HepG2 (cell line): ENCODE data around the gene ATG9A. TPM values are rescaled to one million over a fixed set of nuclear protein-coding genes. Genes with fewer than 3 reads are reported as not detected.

ENCODE experiments used
- GTF2F1 ChIP-seq: fragments of 150-350 bp; IDR thresholded peaks from 2 replicates; pipeline ENCODE4 v1.6.1; 2014; ENCODE audit warnings: low read length
- KAT8 ChIP-seq: IDR thresholded peaks from 2 replicates; pipeline ENCODE4 v1.6.1; 2016; ENCODE audit warnings: missing genetic modification reagents, missing compliant biosample characterization
- MIER2 ChIP-seq: IDR thresholded peaks from 2 replicates; pipeline ENCODE4 v1.6.1; 2016; ENCODE audit warnings: missing biosample characterization, missing genetic modification reagents
- MLLT10 ChIP-seq: sonication (generic); formaldehyde crosslinking; IDR thresholded peaks from 2 replicates; pipeline ENCODE4 v1.4.0; 2020; ENCODE audit warnings: missing genetic modification reagents
- NKX3-1 ChIP-seq: sonication (generic); formaldehyde crosslinking; IDR thresholded peaks from 2 replicates; pipeline ENCODE4 v1.5.0; 2020; ENCODE audit warnings: missing genetic modification reagents
- POGZ ChIP-seq: sonication (generic); formaldehyde crosslinking; IDR thresholded peaks from 2 replicates; pipeline ENCODE4 v1.4.0; 2020; ENCODE audit warnings: mild to moderate bottlenecking, missing genetic modification reagents
- REXO4 ChIP-seq: sonication (generic); formaldehyde crosslinking; IDR thresholded peaks from 2 replicates; pipeline ENCODE4 v1.8.0; 2022; ENCODE audit warnings: missing genetic modification reagents, mild to moderate bottlenecking, borderline replicate concordance
- TAF15 ChIP-seq: fragments of 200-400 bp; formaldehyde crosslinking; IDR thresholded peaks from one replicate; pipeline ENCODE4 v1.6.1; 2018; ENCODE audit warnings: mild to moderate bottlenecking, low read depth, low read length; ENCODE audit not compliant: poor library complexity, severe bottlenecking
- ZBTB1 ChIP-seq: sonication (generic); formaldehyde crosslinking; IDR thresholded peaks from 2 replicates; pipeline ENCODE4 v1.4.0; 2020; ENCODE audit warnings: missing genetic modification reagents, borderline replicate concordance
- ZKSCAN8 ChIP-seq: IDR thresholded peaks from 2 replicates; pipeline ENCODE4 v1.6.1; 2016; ENCODE audit warnings: borderline replicate concordance, missing genetic modification reagents, missing compliant biosample characterization
- ZNF20 ChIP-seq: sonication (generic); formaldehyde crosslinking; IDR thresholded peaks from 2 replicates; pipeline ENCODE4 v1.4.0; 2020; ENCODE audit warnings: mild to moderate bottlenecking, moderate library complexity, missing genetic modification reagents
- ZNF230 ChIP-seq: sonication (generic); formaldehyde crosslinking; IDR thresholded peaks from 2 replicates; pipeline ENCODE4 v1.4.0; 2020; ENCODE audit warnings: mild to moderate bottlenecking, missing genetic modification reagents
- ZNF432 ChIP-seq: sonication (generic); formaldehyde crosslinking; IDR thresholded peaks from 2 replicates; pipeline ENCODE4 v1.5.0; 2020; ENCODE audit warnings: missing genetic modification reagents, mild to moderate bottlenecking, borderline replicate concordance
- ZNF441 ChIP-seq: sonication (generic); formaldehyde crosslinking; IDR thresholded peaks from 2 replicates; pipeline ENCODE4 v1.7.0; 2021; ENCODE audit warnings: missing genetic modification reagents, borderline replicate concordance
- ZNF530 ChIP-seq: sonication (generic); formaldehyde crosslinking; IDR thresholded peaks from 2 replicates; pipeline ENCODE4 v1.5.0; 2020; ENCODE audit warnings: low read depth, mild to moderate bottlenecking, missing genetic modification reagents
- ZNF552 ChIP-seq: sonication (generic); formaldehyde crosslinking; IDR thresholded peaks from 2 replicates; pipeline ENCODE4 v1.9.0; 2022; ENCODE audit warnings: missing genetic modification reagents, mild to moderate bottlenecking, borderline replicate concordance
- ZNF616 ChIP-seq: sonication (generic); formaldehyde crosslinking; IDR thresholded peaks from 2 replicates; pipeline ENCODE4 v1.5.0; 2020; ENCODE audit warnings: low read depth, mild to moderate bottlenecking, missing genetic modification reagents
- ZNF674 ChIP-seq: sonication (generic); formaldehyde crosslinking; IDR thresholded peaks from 2 replicates; pipeline ENCODE4 v1.5.0; 2020; ENCODE audit warnings: low read depth, mild to moderate bottlenecking, missing genetic modification reagents
- ZNF850 ChIP-seq: sonication (generic); formaldehyde crosslinking; conservative IDR thresholded peaks from 2 replicates; pipeline ENCODE4 v1.9.0; 2021; ENCODE audit warnings: mild to moderate bottlenecking, missing genetic modification reagents
- polyA plus RNA-seq, 8 experiments: library from polyadenylated mRNA; depleted of rRNA in 3 of 8; stranded (reverse) in 7 of 8; unstranded in 1 of 8; fragments of >200 nt; fragmentation: Illumina TruSeq in 4 of 8; extraction: Trizol in 4 of 8; gene quantifications; 2 replicates each; pipeline versions ENCODE4 v1.2.1 to v1.2.3, GENCODE V29; 2011 to 2016; ENCODE audit warnings: low read depth in 4 of 8, missing spikeins in 1 of 8, mixed read lengths in 1 of 8; ENCODE audit not compliant: insufficient read depth in 1 of 8
- total RNA-seq, 5 experiments: library from RNA; depleted of rRNA; stranded (reverse); fragments of >200 nt; fragmentation: Illumina TruSeq; extraction: Trizol; gene quantifications; 2 replicates each; pipeline ENCODE4 v1.2.3, GENCODE V29; 2016; ENCODE audit warnings: low read depth in 1 of 5
- TF ChIP-seq, protein P1 (sequence below): sonication (generic); formaldehyde crosslinking; IDR thresholded peaks from 2 replicates; pipeline ENCODE4 v1.8.1; 2023; ENCODE audit warnings: mild to moderate bottlenecking, missing genetic modification reagents, borderline replicate concordance
- TF ChIP-seq, protein P2 (sequence below): sonication (generic); formaldehyde crosslinking; IDR thresholded peaks from 2 replicates; pipeline ENCODE4 v1.5.0; 2020; ENCODE audit warnings: mild to moderate bottlenecking, missing genetic modification reagents, borderline replicate concordance
- TF ChIP-seq, protein P3 (sequence below): IDR thresholded peaks from 2 replicates; pipeline ENCODE4 v1.6.1; 2016; ENCODE audit warnings: control low read depth
- TF ChIP-seq, protein P4 (sequence below): conservative IDR thresholded peaks from 2 replicates; pipeline ENCODE4 v1.6.1; 2018; ENCODE audit warnings: missing genetic modification reagents
- TF ChIP-seq, protein P5 (sequence below): sonication (generic); formaldehyde crosslinking; IDR thresholded peaks from 2 replicates; pipeline ENCODE4 v1.8.0; 2022; ENCODE audit warnings: low read depth, missing genetic modification reagents

Gene ATG9A
- total and polyA plus RNA-seq, 2 of the 13 experiments (the other 11 are each of a cell fraction or from before 2014, with no cell fraction given) = 35.0 to 131 TPM

DNA sequence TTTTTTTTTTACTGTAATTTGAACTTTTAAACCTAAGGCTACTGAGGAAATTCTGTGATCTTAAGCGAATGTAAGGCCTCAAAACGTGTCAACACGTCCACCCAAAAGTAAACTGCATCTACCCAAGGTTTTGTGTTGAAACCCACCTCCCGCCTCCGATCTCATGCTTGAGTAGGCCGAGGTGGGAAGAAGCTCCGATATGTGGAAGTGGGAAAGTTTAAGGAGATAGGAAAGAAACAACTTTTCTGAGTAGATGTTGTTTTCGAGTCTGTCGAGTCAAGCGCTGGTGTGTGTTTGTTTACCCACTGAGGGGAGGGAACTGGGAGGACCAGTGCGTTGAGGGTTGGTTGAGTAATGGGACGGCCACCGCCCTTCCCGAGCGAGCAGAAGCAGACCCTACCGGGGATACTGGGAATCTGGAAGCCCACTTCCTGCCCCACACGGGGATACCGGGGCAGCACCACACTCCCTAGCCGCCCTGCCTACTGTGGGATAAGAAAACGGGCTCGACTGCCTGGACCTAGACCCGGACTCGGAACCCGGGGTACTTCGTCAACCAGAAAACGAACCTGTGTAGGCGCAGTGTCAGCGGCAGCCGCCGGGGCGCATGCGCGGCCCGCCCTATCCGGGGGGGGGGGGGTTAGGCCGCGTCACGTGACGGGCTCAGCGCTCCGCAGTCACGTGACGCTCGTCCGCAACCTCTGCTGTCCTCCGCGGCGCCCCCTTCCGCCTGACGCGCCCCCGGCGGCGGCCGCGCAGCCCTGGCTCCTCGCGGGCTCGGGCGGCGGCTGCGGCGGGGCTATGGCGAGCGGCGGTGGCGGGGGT lies 51.7 kb downstream of the ATG9A start, which contains the start of gene RETREG2 (continued):
- TF ChIP-seq ZNF20 (CRISPR knock-in tag) (0 out of 2 replicates have a peak, but pooled peaks have one; percentile 76), GTF2F1 (peak; percentile 96), TAF15 (peak; percentile 49), REXO4 (CRISPR knock-in tag) (0 out of 2 replicates have a peak, but pooled peaks have one; percentile 47), ZKSCAN8 (CRISPR knock-in tag) (no peak; the same call in 1 of the 2 replicates), MIER2 (CRISPR knock-in tag) (peak; percentile 40; the same call in 1 of the 2 replicates), ZNF850 (CRISPR knock-in tag) (no peak), ZNF441 (no peak; the same call in 1 of the 2 replicates), ZBTB1 (CRISPR knock-in tag) (no peak), ZNF552 (CRISPR knock-in tag) (peak; percentile 89; the same call in 1 of the 2 replicates), ZNF674 (CRISPR knock-in tag) (peak; percentile 53; the same call in 1 of the 2 replicates), ZNF432 (CRISPR knock-in tag) (no peak), ZNF230 (CRISPR knock-in tag) (peak; percentile 96), ZNF530 (CRISPR knock-in tag) (no peak), MLLT10 (no peak), POGZ (CRISPR knock-in tag) (peak; percentile 78), ZNF616 (peak; percentile 27), KAT8 (CRISPR knock-in tag) (peak; percentile 83; the same call in 1 of the 2 replicates), NKX3-1 (CRISPR knock-in tag) (0 out of 2 replicates have a peak, but pooled peaks have one; percentile 17)
- TF ChIP-seq, protein P1, sequence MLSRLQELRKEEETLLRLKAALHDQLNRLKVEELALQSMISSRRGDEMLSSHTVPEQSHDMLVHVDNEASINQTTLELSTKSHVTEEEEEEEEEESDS (CRISPR knock-in tag) = no peak
- TF ChIP-seq, protein P2, sequence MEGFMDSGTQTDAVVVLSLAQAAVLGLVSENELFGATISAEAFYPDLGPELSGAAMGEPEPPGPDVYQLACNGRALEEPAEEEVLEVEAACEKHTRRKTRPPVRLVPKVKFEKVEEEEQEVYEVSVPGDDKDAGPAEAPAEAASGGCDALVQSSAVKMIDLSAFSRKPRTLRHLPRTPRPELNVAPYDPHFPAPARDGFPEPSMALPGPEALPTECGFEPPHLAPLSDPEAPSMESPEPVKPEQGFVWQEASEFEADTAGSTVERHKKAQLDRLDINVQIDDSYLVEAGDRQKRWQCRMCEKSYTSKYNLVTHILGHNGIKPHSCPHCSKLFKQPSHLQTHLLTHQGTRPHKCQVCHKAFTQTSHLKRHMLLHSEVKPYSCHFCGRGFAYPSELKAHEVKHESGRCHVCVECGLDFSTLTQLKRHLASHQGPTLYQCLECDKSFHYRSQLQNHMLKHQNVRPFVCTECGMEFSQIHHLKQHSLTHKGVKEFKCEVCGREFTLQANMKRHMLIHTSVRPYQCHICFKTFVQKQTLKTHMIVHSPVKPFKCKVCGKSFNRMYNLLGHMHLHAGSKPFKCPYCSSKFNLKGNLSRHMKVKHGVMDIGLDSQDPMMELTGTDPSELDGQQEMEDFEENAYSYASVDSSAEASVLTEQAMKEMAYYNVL = peak; percentile 83
- TF ChIP-seq, protein P3, sequence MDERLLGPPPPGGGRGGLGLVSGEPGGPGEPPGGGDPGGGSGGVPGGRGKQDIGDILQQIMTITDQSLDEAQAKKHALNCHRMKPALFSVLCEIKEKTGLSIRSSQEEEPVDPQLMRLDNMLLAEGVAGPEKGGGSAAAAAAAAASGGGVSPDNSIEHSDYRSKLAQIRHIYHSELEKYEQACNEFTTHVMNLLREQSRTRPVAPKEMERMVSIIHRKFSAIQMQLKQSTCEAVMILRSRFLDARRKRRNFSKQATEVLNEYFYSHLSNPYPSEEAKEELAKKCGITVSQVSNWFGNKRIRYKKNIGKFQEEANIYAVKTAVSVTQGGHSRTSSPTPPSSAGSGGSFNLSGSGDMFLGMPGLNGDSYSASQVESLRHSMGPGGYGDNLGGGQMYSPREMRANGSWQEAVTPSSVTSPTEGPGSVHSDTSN (CRISPR knock-in tag) = no peak
- TF ChIP-seq, protein P4, sequence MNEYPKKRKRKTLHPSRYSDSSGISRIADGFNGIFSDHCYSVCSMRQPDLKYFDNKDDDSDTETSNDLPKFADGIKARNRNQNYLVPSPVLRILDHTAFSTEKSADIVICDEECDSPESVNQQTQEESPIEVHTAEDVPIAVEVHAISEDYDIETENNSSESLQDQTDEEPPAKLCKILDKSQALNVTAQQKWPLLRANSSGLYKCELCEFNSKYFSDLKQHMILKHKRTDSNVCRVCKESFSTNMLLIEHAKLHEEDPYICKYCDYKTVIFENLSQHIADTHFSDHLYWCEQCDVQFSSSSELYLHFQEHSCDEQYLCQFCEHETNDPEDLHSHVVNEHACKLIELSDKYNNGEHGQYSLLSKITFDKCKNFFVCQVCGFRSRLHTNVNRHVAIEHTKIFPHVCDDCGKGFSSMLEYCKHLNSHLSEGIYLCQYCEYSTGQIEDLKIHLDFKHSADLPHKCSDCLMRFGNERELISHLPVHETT (CRISPR knock-in tag) = no peak
- TF ChIP-seq, protein P5, sequence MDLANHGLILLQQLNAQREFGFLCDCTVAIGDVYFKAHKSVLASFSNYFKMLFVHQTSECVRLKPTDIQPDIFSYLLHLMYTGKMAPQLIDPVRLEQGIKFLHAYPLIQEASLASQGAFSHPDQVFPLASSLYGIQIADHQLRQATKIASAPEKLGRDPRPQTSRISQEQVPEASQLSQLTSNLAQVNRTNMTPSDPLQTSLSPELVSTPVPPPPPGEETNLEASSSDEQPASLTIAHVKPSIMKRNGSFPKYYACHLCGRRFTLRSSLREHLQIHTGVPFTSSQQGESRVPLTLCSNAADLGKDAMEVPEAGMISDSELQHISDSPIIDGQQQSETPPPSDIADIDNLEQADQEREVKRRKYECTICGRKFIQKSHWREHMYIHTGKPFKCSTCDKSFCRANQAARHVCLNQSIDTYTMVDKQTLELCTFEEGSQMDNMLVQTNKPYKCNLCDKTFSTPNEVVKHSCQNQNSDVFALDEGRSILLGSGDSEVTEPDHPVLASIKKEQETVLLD = peak; percentile 80; the same call in 1 of the 2 replicates
